Measurements from ENCODE around the gene IYD.

Gene IYD

DNA sequence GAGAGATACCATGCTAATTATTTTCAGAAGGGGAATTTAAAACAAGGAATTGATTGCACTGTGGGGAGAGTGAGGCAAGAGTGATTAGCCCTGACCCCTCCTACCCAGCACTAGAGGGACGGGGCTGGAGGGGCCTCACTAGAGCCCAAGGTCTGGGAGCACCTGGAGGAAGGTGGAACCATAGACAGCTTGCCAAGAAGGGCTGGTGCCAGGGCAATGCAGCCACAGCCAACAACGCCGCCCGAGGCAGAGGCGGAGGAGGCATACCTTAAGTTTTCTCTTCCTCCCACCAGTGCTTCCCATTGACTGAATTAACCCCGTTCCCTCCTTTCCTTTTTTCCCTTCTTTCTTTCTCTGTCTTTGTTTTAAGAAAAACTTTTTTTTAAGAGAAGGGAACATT is 40.0 kb downstream of the IYD start:
- no peaks in the 10 kb centered on the region for H3K4me1 ChIP-seq (ENCODE audit: insufficient read depth, low read length)
- no peaks in the 10 kb centered on the region for H3K36me3 ChIP-seq (ENCODE audit: insufficient read depth, low read length)
- no peaks in the 10 kb centered on the region for H3K27me3 ChIP-seq (ENCODE audit: control insufficient read depth in 1 of 2, insufficient read depth in 2 of 2, low read length in 2 of 2)
- no peak overlapping the region for H3K9ac ChIP-seq (ENCODE audit: low read length)
- no peak overlapping the region for H3K27ac ChIP-seq (ENCODE audit: low read depth, low read length)
- no peak overlapping the region for H3K4me3 ChIP-seq (ENCODE audit: low read depth in 1 of 2, low read length in 2 of 2)
- no peaks in the 10 kb centered on the region for H3K9me3 ChIP-seq (ENCODE audit: low read length)

DNA sequence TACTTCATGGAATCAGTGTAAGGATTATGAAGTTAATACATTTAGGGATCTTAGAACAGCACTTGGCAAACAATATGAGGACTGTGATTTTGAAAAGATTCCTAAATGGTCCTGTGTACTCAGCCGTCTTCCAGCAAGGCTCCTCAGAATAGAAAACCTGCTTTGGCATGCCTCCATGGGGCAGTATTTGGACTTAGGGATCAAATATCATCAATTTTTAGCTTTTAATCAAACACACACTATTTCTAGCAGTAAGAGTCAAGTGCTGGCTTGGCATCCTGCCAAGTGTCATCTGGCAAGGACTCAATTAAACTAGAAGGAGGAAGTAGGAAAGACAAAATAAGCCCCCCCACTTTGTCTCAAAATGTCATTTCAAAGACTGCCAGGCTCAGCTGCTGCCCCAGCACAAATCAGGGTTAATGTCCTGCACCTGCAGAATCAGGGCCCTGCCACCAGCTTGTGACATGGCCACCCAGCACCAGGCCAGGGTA is 40.8 kb downstream of the IYD start:
- H3K9ac ChIP-seq (ENCODE audit: low read length): no peak overlapping the region
- no peaks in the 10 kb centered on the region for H3K27me3 ChIP-seq (ENCODE audit: control insufficient read depth in 1 of 2, insufficient read depth in 2 of 2, low read length in 2 of 2)
- H3K4me3 ChIP-seq (ENCODE audit: low read depth in 1 of 2, low read length in 2 of 2): no peak overlapping the region
- no peak overlapping the region for H3K27ac ChIP-seq (ENCODE audit: low read depth, low read length)
- no peaks in the 10 kb centered on the region for H3K4me1 ChIP-seq (ENCODE audit: insufficient read depth, low read length)
- no peaks in the 10 kb centered on the region for H3K9me3 ChIP-seq (ENCODE audit: low read length)
- H3K36me3 ChIP-seq (ENCODE audit: insufficient read depth, low read length): no peaks in the 10 kb centered on the region

DNA sequence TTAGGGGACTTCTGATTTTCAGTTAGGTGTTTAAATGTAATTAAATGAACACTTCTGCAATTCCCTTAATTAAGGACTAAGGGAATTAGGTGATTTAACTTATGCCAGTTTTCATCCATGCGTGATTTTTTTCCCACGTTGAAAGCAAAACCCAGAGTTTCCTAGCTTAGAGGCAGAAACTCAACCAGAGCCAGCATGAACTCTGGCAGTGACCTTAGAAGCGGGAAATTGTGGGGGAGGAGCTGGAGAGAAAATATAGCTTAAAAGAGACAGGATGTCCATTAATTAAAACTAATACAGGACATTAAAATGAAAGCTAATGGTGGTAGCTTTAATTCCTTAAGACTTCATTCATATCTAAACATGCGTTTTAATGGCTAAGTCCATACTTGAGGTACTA is 41.6 kb downstream of the IYD start:
- Histone ChIP-seq H3K27ac (ENCODE audit: low read depth, low read length) (no peak overlapping the region), H3K9me3 (ENCODE audit: low read length) (no peaks in the 10 kb centered on the region), H3K4me3 (ENCODE audit: low read depth in 1 of 2, low read length in 2 of 2) (no peak overlapping the region), H3K4me1 (ENCODE audit: insufficient read depth, low read length) (no peaks in the 10 kb centered on the region), H3K27me3 (ENCODE audit: control insufficient read depth in 1 of 2, insufficient read depth in 2 of 2, low read length in 2 of 2) (no peaks in the 10 kb centered on the region), H3K36me3 (ENCODE audit: insufficient read depth, low read length) (no peaks in the 10 kb centered on the region), H3K9ac (ENCODE audit: low read length) (no peak overlapping the region)

DNA sequence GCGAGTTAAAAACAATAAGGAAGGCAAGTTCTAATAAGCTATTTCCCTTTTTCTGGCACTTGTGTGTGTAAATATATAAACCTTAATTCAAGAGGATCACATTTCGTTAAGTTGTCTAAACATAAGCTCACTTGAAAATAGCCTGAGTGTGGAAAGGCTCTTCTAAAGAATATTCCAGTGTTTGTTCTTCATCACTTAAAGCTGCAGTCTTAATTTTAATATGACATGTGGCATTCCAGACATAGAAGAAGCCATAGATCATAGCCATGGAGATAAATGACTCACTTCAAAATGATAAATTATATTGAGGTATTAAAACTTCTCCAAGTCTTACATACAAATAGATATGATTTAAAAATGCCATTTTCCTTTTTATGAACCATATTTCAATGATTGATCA is 42.1 kb downstream of the IYD start:
- H3K27me3 ChIP-seq (ENCODE audit: control insufficient read depth in 1 of 2, insufficient read depth in 2 of 2, low read length in 2 of 2): no peaks in the 10 kb centered on the region
- no peak overlapping the region for H3K9ac ChIP-seq (ENCODE audit: low read length)
- H3K4me1 ChIP-seq (ENCODE audit: insufficient read depth, low read length): no peaks in the 10 kb centered on the region
- no peaks in the 10 kb centered on the region for H3K36me3 ChIP-seq (ENCODE audit: insufficient read depth, low read length)
- no peaks in the 10 kb centered on the region for H3K9me3 ChIP-seq (ENCODE audit: low read length)
- H3K4me3 ChIP-seq (ENCODE audit: low read depth in 1 of 2, low read length in 2 of 2): no peak overlapping the region
- H3K27ac ChIP-seq (ENCODE audit: low read depth, low read length): no peak overlapping the region

DNA sequence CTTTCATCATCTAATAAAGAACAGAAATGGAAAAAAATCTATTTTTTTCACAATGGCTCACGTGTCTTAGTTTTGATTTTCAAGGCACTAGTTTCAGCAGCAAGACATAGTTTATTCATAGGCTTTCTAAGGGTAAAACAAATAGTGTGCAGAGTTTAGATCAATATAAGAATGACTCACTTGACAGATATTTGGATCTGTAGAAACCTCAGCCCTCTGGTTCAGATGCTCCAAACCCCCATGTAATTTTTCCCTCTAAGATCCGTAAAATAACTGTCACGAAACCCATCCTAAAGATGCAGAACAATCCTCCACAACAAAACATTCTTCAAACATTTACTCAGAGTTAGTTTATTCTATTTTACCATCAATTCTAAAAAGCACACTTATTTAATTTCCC is 43.4 kb downstream of the IYD start:
- H3K9ac ChIP-seq (ENCODE audit: low read length): no peak overlapping the region
- no peak overlapping the region for H3K4me3 ChIP-seq (ENCODE audit: low read depth in 1 of 2, low read length in 2 of 2)
- H3K9me3 ChIP-seq (ENCODE audit: low read length): no peaks in the 10 kb centered on the region

DNA sequence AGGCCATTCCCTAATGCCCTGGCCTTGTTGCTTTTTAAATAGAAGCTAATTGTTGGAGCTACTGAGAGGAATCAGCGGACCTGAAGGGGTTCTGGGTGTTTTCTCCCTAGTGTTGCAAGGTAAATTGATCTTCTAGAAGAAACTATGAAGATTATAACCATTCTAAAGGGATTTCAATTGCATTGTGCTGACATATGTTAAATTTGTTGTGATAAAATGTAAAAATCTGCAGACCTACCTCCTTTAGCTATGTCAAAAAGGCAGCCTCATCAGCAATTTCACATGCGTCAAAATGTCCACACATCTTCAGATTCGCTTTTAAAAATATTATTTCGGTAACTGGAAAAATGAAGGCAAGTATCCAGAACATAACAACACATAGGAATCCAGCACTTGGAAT is 44.4 kb downstream of the IYD start:
- H3K36me3 ChIP-seq (ENCODE audit: insufficient read depth, low read length): no peaks in the 10 kb centered on the region
- H3K4me3 ChIP-seq (ENCODE audit: low read depth in 1 of 2, low read length in 2 of 2): no peak overlapping the region
- H3K9ac ChIP-seq (ENCODE audit: low read length): no peak overlapping the region
- H3K27me3 ChIP-seq (ENCODE audit: control insufficient read depth in 1 of 2, insufficient read depth in 2 of 2, low read length in 2 of 2): no peaks in the 10 kb centered on the region
- H3K4me1 ChIP-seq (ENCODE audit: insufficient read depth, low read length): peaks cover 7% of the 10 kb centered on the region
- H3K9me3 ChIP-seq (ENCODE audit: low read length): no peaks in the 10 kb centered on the region
- H3K27ac ChIP-seq (ENCODE audit: low read depth, low read length): no peak overlapping the region

More for the DNA sequence above, 43.4 kb downstream of the IYD start:
- no peaks in the 10 kb centered on the region for H3K4me1 ChIP-seq (ENCODE audit: insufficient read depth, low read length)
- H3K27me3 ChIP-seq (ENCODE audit: control insufficient read depth in 1 of 2, insufficient read depth in 2 of 2, low read length in 2 of 2): no peaks in the 10 kb centered on the region
- no peak overlapping the region for H3K27ac ChIP-seq (ENCODE audit: low read depth, low read length)
- H3K36me3 ChIP-seq (ENCODE audit: insufficient read depth, low read length): no peaks in the 10 kb centered on the region

DNA sequence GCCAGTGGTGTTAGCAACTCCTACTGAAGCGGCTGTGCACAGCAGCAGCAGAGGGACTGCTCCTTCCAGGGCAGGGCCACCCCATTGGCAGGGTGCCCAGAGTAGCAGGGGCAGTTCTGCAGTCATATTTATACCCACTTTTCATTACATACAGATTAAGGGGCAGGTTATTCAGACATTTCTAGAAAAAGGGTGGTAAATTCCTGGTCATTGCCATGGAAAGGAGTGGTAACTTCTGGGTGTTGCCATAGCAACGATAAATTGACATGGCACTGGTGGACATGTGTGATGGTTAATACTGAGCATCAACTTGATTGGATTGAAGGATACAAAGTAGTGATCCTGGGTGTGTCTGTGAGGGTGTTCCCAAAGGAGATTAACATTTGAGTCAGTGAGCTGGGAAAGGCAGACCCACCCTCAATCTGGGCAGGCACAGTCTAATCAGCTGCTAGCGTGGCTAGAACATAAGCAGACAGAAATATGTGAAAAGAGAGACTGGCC is 45.0 kb downstream of the IYD start:
- H3K36me3 ChIP-seq (ENCODE audit: insufficient read depth, low read length): no peaks in the 10 kb centered on the region
- H3K27ac ChIP-seq (ENCODE audit: low read depth, low read length): no peak overlapping the region
- no peaks in the 10 kb centered on the region for H3K27me3 ChIP-seq (ENCODE audit: control insufficient read depth in 1 of 2, insufficient read depth in 2 of 2, low read length in 2 of 2)
- no peak overlapping the region for H3K9ac ChIP-seq (ENCODE audit: low read length)
- no peak overlapping the region for H3K4me3 ChIP-seq (ENCODE audit: low read depth in 1 of 2, low read length in 2 of 2)
- no peaks in the 10 kb centered on the region for H3K9me3 ChIP-seq (ENCODE audit: low read length)
- peaks cover 7% of the 10 kb centered on the region for H3K4me1 ChIP-seq (ENCODE audit: insufficient read depth, low read length)

DNA sequence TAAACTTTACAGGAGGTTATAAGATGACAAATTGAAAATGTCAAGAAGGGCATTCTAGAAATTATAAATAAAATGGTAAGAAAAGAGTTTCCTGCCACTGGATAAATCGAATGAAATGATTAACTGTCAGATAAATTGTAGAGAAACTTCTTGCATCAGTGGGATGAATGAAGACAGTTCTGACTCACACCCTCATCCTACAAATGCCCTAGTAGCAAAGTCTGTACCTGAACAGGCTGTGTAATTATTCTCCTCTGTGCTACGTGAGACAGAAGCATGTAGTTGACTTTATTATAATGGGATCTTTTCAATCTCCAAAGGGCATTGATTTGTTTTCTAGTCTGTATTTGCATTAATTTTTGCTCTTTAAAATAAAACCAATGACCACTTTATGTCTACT is 47.3 kb downstream of the IYD start:
- Histone ChIP-seq H3K9me3 (ENCODE audit: low read length) (no peaks in the 10 kb centered on the region), H3K4me1 (ENCODE audit: insufficient read depth, low read length) (peaks cover 7% of the 10 kb centered on the region), H3K9ac (ENCODE audit: low read length) (no peak overlapping the region), H3K36me3 (ENCODE audit: insufficient read depth, low read length) (no peaks in the 10 kb centered on the region), H3K4me3 (ENCODE audit: low read depth in 1 of 2, low read length in 2 of 2) (no peak overlapping the region), H3K27ac (ENCODE audit: low read depth, low read length) (no peak overlapping the region), H3K27me3 (ENCODE audit: control insufficient read depth in 1 of 2, insufficient read depth in 2 of 2, low read length in 2 of 2) (no peaks in the 10 kb centered on the region)

DNA sequence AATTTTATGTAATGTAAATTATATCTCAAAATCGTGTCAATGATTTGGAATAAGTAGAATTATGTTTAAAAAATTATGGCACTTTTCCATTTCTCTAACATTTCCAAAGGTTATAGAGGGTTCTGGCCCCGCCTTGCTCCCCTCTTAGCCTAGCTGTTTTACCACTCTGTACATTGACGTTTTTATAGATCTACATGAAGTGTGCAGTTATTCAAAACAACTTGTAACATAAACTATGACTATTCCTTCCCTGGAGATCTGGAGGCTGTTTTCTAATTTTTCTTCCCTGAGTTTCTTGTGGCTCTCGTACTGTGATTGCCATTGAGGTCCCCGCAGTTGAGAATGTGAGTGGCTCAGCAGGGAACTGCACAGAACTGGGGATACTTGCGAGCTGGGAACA is 48.4 kb downstream of the IYD start:
- Histone ChIP-seq H3K9me3 (ENCODE audit: low read length) (no peaks in the 10 kb centered on the region), H3K36me3 (ENCODE audit: insufficient read depth, low read length) (no peaks in the 10 kb centered on the region), H3K9ac (ENCODE audit: low read length) (no peak overlapping the region), H3K27me3 (ENCODE audit: control insufficient read depth in 1 of 2, insufficient read depth in 2 of 2, low read length in 2 of 2) (no peaks in the 10 kb centered on the region), H3K27ac (ENCODE audit: low read depth, low read length) (no peak overlapping the region), H3K4me1 (ENCODE audit: insufficient read depth, low read length) (peaks cover 7% of the 10 kb centered on the region), H3K4me3 (ENCODE audit: low read depth in 1 of 2, low read length in 2 of 2) (no peak overlapping the region)

DNA sequence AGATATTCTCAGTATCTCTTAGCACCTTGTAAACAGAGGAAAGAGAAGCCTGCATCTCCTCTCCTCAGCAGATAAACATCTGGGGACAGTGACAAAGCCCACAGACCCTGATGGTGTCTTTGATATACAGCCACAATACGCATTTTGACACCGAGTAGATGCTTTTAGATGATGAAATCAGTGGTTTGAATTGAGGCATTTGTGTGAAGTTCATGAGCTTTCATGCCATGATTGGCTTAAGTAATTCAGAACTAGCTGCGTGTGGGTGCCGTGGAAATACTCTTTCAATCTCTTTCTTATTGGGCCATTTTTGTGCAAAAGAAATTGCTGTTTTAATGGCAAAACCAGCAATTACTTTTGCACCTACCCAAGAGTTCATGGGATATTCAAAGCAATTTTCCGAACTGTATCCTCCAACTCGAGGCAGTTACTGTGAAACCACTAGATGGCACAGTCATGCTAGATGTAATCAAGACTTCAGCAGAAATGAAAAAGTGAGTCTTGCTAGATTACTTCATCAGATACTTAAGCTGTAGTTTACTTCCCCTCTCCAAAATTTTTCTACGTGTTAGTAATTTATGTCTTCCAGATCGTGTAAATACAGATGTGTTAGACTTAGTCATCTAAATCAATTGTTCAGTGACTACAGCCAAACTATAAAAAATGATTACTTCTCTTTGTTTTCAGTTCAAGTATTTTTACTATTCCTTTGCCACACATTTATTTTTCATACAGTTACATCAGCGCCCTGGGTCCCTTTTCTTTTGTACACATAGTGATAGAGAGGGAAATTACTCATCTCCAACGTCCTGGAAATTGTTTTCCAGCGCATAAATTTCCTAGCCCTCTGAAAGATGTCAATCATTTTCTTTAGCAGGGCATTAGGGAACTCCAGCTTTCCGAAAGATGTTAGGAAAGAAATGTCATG is 49.4 kb downstream of the IYD start:
- H3K4me1 ChIP-seq (ENCODE audit: insufficient read depth, low read length): peaks cover 7% of the 10 kb centered on the region
- no peaks in the 10 kb centered on the region for H3K27me3 ChIP-seq (ENCODE audit: control insufficient read depth in 1 of 2, insufficient read depth in 2 of 2, low read length in 2 of 2)
- H3K27ac ChIP-seq (ENCODE audit: low read depth, low read length): peak overlapping the region; percentile 10
- H3K4me3 ChIP-seq (ENCODE audit: low read depth in 1 of 2, low read length in 2 of 2): peak overlapping the region; percentile 32 to 40
- H3K9me3 ChIP-seq (ENCODE audit: low read length): no peaks in the 10 kb centered on the region
- H3K36me3 ChIP-seq (ENCODE audit: insufficient read depth, low read length): no peaks in the 10 kb centered on the region
- H3K9ac ChIP-seq (ENCODE audit: low read length): no peak overlapping the region

DNA sequence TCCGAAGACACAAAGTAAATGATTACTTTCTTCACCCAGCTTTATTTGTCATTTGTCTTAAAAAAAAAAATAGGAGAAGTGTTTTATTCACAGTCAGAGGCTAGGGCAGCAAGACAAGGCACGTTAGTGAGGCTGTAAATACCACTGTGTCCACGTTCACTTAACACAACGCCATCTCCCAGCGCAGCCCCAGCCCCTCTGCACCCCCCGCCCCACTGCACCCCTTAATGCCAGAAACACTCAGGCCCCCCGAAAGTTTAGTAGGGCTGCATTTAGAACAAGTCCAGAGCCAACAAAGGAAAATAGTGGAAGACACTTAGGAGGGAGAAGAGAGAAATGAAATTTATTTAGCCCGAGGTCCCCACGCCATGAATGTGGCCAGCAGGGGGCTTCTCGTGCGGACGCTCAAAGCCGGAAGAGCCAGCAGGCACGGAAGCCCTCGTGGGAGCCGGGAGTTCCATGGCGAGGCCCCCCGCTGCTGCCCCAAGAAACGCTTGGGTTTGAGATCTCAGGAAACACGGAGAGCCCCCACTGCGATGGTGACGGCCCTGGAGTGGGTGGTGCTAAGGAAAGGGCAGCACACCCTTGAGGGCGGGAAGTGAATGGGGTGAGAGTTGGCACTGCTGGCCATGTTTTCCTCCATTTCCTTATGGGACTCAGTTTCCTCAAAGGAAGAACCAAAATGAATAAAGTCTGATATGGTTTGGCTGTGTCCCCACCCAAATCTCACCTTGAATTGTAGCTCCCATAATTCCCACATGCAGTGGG is 50.2 kb downstream of the IYD start:
- Histone ChIP-seq H3K4me1 (ENCODE audit: insufficient read depth, low read length) (peaks cover 7% of the 10 kb centered on the region), H3K27ac (ENCODE audit: low read depth, low read length) (peak overlapping the region; percentile 10), H3K9ac (ENCODE audit: low read length) (no peak overlapping the region), H3K9me3 (ENCODE audit: low read length) (no peaks in the 10 kb centered on the region), H3K27me3 (ENCODE audit: control insufficient read depth in 1 of 2, insufficient read depth in 2 of 2, low read length in 2 of 2) (no peaks in the 10 kb centered on the region), H3K4me3 (ENCODE audit: low read depth in 1 of 2, low read length in 2 of 2) (peak overlapping the region; percentile 32 to 40), H3K36me3 (ENCODE audit: insufficient read depth, low read length) (no peaks in the 10 kb centered on the region)

All from muscle layer of colon (tissue), 2 donors.